Eye (tissue), 1 donor: ENCODE data around the gene RUBCNL.
"Not testable (repeated sequence)": the region's sequence is repeated elsewhere in the genome, so short reads cannot be mapped to it uniquely, and the experiment has no call there.

Experiments
- DNase-seq: peaks from one replicate; pipeline ENCODE4 v3.0.0-alpha.2; 2015

RUBCNL gene, protein sequence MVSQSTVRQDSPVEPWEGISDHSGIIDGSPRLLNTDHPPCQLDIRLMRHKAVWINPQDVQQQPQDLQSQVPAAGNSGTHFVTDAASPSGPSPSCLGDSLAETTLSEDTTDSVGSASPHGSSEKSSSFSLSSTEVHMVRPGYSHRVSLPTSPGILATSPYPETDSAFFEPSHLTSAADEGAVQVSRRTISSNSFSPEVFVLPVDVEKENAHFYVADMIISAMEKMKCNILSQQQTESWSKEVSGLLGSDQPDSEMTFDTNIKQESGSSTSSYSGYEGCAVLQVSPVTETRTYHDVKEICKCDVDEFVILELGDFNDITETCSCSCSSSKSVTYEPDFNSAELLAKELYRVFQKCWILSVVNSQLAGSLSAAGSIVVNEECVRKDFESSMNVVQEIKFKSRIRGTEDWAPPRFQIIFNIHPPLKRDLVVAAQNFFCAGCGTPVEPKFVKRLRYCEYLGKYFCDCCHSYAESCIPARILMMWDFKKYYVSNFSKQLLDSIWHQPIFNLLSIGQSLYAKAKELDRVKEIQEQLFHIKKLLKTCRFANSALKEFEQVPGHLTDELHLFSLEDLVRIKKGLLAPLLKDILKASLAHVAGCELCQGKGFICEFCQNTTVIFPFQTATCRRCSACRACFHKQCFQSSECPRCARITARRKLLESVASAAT

DNA sequence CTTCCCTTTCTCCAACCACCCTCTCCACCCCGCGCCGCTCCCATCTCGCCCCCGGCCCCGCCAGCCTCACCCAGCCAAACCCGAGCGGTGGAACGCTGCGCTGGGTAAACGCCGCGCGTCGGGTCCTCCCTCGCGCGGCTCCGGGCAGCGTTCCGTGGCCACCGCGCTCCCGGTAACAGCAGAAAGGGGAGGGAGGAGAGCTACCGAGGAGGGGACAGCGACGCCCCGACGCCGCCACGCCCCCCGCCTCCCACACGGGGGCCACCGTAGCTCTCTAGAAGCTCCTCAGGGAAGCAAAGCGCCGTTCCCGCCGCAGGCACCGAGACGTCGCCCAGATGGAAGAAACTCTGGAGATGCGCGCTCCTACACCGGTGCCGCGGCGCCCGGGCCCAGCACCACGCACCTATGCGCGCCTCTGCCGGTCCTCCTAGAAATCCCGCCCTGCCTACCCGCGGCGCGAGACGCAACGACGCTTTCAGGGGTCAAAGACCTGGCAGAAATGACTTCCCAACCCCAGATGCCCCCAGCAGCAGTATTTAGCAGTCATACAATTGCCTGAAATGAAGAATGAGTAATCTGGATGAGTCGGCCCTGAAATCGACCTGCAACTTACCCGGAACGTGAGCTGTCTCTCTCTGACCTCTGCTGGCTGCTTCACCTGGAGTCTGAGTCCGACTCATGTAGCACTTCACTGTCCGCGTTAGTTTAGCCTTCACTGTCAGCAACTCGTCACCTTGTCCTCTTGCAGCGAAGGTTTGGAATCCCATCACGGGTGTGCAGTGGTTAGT is at the start of gene RUBCNL:
Gene RUBCNL, minus strand, starts transcription at position 189 of the 788 bp plus-strand sequence. CDS start 14,777 bp downstream, outside the sequence.
- peak; percentile 69 for DNase-seq

DNA sequence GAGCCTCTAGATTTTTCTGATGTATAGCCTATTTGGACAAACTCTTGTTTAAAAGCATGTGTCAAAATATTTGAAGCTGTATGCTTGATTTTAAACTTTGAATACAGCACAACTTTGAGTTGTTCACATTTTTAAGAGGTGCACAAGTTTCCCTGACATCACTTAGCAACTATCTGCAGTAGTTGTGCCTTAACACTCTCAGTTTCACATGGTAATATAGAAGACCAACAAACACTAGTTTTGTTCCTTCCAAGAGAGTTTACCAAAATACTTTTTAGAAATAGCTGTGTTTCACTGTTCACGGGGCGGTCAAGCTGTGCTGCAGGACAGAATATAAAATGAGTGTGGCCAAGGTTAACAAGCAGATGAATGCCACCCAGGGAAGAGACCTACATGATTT is 42.5 kb upstream of the RUBCNL start:
- not testable (repeated sequence) for DNase-seq

DNA sequence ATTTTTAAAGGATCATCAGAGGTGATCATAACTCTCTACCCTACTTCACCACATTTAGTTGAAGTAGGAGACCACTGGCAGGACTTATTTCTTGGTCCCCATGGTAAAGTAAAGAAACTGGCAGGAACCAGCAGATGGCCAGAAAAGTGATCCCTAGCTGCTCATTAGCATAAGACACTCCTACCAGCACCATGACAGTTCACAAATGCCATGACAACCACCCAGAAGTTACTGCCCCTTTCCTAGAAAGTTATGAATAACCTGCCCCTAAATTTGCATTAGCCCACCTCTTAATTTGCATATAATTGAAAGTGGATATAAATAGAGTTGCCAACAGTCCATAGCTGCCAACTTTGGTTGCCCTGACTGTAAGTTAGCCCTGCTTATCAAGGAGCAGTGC is 18.4 kb upstream of the RUBCNL start:
- no peak for DNase-seq

DNA sequence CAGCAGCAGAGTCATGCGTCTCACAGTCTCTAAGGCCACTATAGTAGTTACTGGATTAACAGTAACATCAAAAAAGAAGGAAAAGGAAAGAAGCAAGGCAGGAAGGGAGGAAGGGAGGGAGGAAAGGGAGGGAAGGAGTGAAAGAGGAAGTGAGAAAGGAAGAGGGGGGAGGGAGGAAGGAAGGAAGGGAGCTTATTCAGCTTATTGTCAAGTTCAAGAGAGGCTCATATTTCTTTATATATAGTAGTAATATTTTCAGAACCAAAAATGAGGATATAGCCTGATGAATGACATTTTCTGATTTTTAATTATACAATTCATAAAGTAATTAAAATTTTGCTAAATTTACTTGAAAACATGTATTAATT is 17.7 kb upstream of the RUBCNL start:
- no peak for DNase-seq

DNA sequence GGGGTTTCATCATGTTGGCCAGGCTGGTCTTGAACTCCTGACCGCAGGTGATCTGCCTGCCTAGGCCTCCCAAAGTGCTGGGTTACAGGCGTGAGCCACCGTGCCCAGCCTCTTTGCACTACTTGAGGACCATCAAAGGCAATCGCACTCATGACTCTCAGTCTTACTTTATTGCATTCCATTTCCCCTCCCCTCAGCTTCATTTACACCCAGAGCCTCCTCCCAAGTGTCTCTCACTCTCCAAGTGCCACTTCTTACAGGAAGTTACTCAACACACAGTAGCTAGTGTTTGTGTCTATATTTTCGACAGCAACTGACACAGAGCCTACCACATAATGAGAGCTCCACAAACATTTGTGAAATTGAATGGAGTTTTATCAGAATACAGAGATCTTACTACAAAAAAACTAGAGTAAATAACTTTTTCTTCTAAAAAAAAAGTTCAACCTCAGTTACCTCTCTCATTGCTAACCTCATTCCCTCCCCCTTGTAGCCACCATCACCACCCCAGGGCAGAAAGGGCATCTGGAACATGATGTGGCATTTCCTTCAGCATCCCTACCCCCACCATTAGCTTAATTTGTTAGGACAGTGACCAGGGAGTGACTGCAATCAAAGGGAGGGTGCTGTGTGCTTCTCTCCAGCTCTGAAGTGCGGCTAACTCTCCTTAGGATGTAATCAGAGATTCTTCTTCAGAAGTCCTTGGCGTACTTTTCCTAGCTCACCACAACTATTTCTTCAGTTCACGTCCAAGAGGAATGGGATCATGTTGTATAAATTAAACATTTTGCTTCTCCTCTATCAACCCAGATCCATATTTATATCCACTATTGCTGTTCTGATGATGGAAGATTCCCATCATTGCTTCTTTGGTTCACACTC is 17.0 kb upstream of the RUBCNL start:
- DNase-seq: no peak

DNA sequence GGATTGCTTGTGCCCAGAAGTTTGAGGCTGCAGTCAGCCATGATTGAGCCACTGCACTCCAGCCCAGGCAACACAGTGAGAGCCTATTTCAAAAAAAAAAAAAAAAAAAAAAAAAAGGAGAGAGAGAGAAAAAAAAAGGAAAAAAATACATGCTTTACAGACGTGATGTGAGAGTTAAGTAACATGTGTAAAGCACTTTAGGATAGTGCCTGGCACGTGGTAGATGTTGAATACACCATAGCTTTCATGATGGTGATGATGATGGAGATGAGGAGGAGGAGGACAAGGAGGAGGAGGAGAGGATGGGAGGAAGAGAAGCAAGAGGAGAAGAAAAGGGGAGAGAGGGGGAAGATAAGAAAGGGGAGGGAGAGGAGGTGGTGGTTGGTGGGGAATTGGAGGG is 15.1 kb upstream of the RUBCNL start:
- no peak for DNase-seq

DNA sequence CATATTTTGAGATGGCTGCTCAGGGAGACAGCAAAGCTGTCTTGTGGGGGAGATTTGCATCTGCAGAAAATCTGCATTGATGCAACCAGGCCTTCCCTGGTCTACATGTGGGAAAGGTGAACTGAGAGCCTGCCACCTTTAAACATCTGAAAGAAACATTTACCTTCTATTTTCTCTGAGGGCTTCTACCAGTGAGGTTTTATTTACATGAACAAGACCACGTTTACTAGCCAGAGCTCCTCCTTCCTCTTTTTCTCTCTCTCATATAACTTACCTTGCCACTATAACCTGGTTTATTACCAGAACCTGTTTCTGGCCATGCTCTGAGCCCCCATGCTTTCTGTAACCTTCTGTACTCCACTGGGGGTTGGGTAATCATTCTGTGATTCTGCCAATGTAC is 14.4 kb upstream of the RUBCNL start:
- no peak for DNase-seq

DNA sequence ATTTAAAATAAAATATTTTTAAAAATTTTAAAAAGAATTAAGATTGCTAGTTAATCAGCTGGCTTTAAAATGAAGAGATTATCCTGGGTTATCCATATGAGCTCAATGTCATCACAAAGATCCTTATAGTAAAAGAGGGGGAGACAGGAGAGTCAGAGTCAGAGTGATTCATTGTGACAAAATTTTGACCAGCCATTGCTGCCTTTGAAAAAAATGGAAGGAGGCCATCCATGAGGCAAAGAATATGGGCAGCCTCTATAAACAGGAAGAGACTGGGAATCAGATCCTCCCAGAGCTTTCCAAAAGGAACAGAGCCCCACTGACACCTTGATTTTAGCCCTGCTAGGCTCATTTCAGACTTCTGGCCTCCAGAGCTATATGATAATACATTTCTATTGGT is 9.3 kb upstream of the RUBCNL start:
- no peak for DNase-seq

DNA sequence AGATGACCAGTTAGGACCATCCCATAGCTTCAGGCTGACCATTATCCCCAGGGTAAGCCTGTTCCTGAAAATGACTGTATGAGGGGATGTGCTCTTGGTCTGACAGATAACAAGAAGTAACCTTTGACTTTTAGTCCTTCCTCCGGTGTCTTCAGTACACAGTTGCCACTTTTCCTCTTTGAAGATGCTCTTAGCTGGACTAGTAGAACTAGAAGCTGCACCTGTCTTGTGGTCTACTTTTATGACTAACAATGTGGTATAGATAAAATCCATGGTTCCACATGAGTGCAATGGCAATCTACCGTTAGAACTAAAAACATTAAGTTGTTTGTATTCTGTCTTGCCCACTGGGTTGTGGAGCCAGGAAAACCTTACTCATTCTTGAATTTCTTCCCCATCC is 5.9 kb upstream of the RUBCNL start:
- no peak for DNase-seq

DNA sequence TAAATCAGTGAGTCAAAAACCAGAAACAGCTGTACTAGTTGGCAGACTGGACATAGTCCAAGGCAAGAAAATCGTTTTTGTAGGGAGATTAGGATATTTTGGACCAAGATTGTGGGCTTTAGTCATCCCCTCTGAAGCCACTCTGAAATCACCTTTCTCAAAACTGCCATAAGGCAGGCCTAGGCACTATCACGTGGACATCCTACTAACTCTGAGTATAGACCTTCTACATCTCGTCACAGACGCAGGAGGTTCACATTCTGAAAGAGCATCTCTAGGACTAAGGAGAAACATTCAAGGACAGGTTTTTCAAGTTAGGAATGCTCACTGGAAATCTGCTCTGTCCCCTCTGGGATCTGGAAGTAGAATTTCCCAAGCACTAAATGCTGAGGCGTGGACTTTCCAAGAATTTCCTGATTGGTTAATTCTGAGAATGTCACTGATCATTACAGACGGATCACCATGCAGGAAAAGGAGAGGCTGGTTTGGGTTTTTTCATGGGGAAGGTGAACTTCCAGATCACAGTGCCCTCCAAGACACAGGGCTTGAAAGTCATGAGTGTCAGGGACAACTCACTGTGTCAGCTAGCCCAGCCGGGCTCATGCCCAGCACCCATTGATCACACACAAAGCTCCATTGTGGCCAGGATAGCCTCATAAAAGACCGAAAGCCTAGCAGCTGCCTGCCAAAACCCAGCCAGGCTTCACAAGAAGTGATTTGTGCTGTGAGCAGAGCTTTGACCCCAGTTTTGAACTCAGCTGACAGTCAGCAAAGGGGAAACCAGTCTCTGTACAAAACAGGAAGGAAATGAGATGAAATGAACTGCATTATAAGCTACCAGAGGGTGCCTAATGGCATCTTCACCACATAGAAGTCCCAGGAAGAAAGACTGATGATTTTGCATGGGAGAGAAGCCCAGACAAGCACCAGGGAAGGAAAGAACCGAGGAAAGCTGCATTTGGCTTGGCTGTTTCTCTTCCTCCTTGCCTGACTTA is 2.7 kb upstream of the RUBCNL start:
- peak; percentile 69 for DNase-seq

DNA sequence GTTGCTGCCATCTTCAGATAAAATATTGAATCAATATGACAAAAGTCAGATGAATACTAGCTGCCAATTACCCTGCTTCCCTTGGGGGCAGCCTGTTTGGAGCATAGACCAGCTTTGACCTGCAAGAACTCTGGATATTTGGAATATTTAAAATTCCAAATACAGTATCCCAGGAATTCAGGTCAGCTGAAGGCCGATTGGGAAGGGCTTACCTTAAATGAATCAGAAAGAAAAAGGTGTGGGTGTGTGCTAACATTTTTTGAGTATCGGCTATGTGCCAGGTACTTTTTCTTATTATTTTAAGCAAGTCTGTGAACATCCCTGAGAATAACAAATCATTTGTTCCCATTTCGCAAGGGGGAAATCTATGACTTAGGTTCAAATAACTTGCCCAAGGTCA is 1.8 kb upstream of the RUBCNL start:
- DNase-seq: no peak

DNA sequence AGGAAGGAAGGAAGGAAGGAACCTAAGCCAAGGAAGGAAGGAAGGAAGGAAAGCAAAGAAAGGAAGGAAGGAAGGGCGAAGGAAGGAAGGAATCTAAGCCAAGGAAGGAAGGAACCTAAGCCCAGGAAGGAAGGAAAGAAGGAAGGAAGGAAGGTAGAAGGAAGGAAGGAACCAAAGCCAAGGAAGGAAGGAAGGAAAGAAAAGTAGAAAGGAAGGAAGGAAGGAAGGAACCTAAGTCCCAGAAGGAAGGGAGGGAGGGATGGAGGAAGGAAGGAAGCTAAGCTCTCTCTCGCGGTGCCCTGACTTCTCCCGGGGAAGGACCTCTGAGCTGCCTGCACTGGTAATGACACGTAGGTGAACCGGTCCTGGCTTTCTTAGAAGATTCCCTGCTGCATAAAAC is 1.3 kb upstream of the RUBCNL start:
- DNase-seq: no peak

DNA sequence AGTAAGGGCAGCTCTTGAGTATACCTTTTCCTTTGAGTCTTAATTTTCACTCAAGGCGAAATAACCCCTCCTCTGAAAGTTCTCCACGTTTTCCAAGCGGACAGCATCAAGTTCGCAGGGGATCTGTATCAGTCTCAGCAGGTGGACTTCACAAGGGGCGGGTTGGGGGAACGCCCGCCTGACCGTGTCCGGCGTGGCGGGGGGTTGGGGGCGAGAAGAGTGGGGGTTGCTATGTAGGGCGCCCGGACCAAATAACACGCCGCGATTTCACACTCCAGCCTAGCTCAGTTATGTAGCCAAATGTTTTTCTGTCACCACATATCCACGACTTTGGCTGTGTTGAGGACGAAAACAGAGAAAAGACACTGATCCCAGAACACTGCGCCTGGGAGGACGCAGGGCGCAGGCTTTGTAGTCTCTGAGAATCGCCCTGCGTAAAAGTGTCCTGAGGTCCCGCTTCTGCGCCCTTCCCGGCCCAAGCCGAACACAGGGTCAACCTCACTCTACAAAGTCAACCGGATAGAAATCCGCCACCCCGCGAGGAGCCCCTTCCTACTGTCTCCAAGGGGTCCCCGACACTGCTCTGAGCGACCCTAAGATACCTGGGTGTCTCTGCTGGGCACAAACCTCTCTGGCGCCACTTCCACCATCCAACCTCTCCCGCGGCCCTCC is 524 bp downstream of the RUBCNL start:
- DNase-seq: no peak

DNA sequence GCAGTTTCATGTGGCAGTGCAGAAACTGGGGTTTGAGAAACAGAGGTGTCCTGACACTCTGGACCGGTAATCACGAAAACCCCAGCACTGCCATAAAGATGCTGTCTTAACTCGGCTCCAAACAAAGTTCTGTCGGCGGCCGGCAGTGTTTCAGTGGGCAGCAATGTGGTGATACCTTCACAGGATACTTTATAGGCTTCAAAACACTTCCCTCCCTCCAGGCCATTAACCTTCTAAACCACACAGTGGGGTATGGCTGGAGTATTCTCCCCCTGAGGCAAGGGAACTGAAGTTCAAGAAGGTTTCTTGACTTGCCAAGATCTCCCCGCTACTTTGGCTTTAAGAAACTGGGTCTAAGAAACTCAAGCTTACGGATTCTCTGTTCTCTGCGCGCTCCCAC is 1.1 kb downstream of the RUBCNL start:
- DNase-seq: no peak

DNA sequence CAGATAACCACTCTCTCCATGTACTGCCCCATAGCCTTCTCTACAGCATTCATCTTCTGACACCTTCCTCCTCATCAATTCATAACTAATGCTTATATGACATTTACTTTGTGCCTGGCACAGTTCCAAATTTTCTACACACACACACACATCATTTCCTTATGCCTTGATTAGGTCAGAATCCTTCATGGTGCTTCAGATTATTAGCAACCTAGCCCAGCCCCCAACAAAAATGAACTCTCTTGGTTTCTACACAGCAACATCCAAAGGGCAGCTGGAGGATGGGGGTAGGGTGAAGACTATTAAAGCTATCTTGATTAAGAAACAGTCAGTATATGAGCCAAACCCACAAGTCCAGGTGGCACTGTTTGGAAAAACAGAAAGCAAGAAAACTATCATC is 3.7 kb downstream of the RUBCNL start:
- no peak for DNase-seq

DNA sequence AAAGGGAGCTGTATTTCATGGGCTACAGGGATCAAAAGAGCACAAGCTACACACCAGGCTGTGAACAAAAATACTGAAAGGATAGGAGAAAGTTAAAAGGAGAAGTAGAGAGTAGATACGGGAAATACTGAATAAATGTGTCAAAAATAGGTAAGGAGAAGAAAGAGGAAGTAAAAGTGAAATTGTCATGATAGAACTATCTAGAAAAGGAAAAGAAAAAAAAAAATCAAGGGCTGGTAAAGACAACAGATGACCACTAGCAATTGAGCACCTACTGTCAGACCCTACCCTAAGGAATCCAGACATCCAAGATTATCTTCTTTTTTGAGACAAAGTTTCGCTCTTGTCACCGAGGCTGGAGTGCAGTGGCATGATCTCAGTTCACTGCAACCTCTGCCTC is 4.8 kb downstream of the RUBCNL start:
- no peak for DNase-seq

DNA sequence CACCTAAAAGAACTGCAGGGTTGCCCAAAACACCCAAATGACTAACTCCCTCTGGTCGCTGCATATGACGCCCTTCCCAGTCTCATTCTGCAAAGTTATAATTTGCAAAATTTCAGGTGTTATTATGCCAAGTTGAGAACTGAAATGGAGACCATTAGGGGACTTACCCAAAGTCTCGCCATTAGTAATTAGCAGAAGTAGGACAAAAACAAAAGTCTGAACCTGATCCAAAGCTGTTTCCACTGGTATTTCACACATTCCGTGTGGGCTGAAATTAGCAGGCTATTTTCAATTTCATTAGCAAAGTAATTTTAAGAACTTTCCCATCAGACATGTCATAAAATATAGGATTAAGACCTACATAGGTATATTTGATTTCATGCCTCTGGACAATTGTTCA is 6.8 kb downstream of the RUBCNL start:
- no peak for DNase-seq

DNA sequence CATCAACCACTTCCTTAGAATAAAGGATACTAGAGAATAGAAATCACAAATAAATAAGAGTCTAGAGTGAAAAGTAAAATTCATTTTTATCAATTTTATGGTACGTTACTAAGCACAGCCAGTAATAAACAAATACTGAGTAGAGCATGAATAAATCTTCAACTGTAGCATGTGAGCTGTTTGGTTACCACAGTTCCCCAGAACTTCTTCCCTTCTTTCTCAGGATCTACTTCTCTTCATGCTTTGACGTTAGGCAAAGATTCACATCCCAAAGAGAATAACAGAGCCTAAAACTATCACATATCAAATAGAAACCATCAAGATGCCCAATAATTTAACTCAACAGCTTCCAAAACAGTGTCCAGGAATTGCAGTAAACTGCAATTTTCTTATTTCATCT is 7.4 kb downstream of the RUBCNL start:
- DNase-seq: no peak

DNA sequence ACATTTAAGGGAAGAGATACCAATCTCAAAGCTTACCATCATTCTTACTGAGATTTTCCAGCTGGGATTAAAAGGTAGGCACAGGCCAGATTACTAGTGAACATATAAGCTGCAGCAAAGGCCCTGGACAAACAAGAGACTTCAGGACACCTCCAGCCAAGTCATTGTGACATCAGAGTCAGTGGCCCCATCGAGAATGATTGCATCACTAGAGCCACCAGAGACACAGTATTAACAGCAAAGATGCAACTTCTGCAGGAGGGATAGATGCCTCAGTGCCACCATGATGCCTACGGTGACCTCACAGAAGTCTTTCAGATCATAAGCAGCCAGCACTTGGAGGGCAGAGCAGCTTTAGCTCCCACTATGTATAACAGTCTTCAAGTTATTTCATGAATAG is 8.6 kb downstream of the RUBCNL start:
- DNase-seq: no peak

DNA sequence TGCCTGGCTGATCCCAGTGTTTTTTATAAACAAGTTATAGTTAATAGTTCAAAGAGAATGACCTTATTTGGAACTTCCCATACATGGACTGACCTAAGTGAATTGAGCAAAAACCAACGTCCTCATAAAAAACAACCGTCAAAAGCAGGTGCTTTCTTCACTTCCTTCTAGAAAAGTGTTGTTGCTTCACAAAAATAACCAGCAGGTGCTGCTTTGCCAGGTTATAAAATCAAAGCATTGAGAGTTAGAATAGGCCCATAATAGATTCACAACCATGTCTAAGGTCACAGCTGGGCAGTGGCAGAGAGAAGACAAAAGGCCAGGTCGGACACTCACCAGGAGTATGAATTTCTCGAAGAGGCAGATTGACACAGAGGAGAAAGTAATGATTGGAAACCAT is 9.5 kb downstream of the RUBCNL start:
- DNase-seq: no peak

DNA sequence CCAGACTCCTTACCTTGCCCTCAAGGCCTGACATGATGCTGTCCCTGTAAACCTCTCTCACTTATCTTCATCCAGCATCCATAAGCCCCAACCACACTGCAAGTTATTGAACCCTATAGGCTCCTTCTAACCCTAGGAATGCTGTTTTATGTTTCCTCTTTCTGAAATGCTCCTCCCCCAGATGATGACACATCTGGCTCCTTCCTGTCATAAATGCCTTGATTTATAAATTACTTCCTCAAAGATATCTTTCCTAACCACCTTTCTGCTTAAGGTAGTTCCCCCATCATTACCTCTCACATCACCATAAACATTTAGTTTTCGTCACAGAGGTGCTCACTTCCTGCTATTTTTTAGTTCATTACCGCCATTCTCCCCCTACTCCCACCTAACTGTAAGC is 12.3 kb downstream of the RUBCNL start:
- DNase-seq: no peak
